Erythroblast (primary cell): ENCODE measurements around the gene TOM1L2.

Experiments used
- GATA1 ChIP-seq: IDR thresholded peaks from 2 replicates; pipeline ENCODE4 v1.6.1; 2011; ENCODE audit warnings: low read depth, mild to moderate bottlenecking, control low read depth, low read length, moderate library complexity
- POLR2A ChIP-seq: IDR thresholded peaks from 2 replicates; pipeline ENCODE4 v1.6.1; 2011; ENCODE audit warnings: mild to moderate bottlenecking, low read length

- TF ChIP-seq POLR2A (no peak), GATA1 (no peak)
These were observed 160.6 kb downstream of the TOM1L2 start for GRCh38 chr17:17811381-17812210.
